MM.1S (cell line): ENCODE results near the gene DYNC1I1.

Source experiments
- CTCF ChIP-seq: fragments of 300-600 bp; sonication (generic); IDR thresholded peaks from 2 replicates; pipeline ENCODE4 v1.5.1; 2016; ENCODE audit warnings: antibody characterized with exemption, low read length, mixed read lengths
- EZH2phosphoT487 ChIP-seq: fragments of 300-600 bp; sonication (generic); IDR thresholded peaks from 2 replicates; pipeline ENCODE4 v1.6.1; 2018; ENCODE audit warnings: antibody characterized with exemption, low read length

GRCh38 chr7:95972523-95972922, 200.2 kb downstream of the DYNC1I1 start:
- TF ChIP-seq EZH2phosphoT487 (no peak), CTCF (no peak)
